HAP-1 (cell line): Measurements from ENCODE around the gene OR8H3.
"Not testable (repeated sequence)": the region's sequence is repeated elsewhere in the genome, so short reads cannot be mapped to it uniquely, and the experiment has no call there.

ENCODE experiments used
- DNase-seq, 2 experiments: peaks; one replicate each; pipeline ENCODE4 v3.0.0-alpha.2; 2016 to 2020; ENCODE audit warnings: low spot score in 2 of 2
- H3K27me3 ChIP-seq: fragments of 250-450 bp; sonication (Bioruptor Pico); 2 replicates; pipeline ENCODE4 v1.5.1; 2020; ENCODE audit warnings: low read depth, mild to moderate bottlenecking, moderate library complexity
- H3K36me3 ChIP-seq: fragments of 250-450 bp; sonication (Bioruptor Pico); replicated peaks from 2 replicates; pipeline ENCODE4 v1.5.1; 2020; ENCODE audit warnings: mild to moderate bottlenecking
- H3K4me1 ChIP-seq: fragments of 250-450 bp; sonication (Bioruptor Pico); 2 replicates; pipeline ENCODE4 v1.5.1; 2020; ENCODE audit warnings: mild to moderate bottlenecking
- H3K4me3 ChIP-seq: fragments of 250-450 bp; sonication (Bioruptor Pico); 2 replicates; pipeline ENCODE4 v1.5.1; 2020; ENCODE audit warnings: mild to moderate bottlenecking, moderate library complexity
- H3K9me3 ChIP-seq: fragments of 250-450 bp; sonication (Bioruptor Pico); 2 replicates; pipeline ENCODE4 v1.5.1; 2020; ENCODE audit warnings: mild to moderate bottlenecking, moderate library complexity
- in situ Hi-C: fragments of 300-500 bp; cut with MboI; formaldehyde crosslinking; loops from 3 replicates; pipeline ENCODE4 v1.14.3; 2020; ENCODE audit warnings: low sequenced_read_pairs, inconsistent platforms, mixed read lengths

OR8H3 gene

GRCh38 chr11:56122073-56122472, at the start of gene OR8H3:
TSS of gene OR8H3 (plus strand) at chr11:56122373. CDS start at chr11:56122373, 0 bp downstream.
- in situ Hi-C loops = no loop called here
- DNase-seq = no peak
- no peaks in the 10 kb centered on the region for H3K27me3 ChIP-seq
- H3K9me3 ChIP-seq = no peaks in the 10 kb centered on the region
- H3K4me3 ChIP-seq = no peak within 1 kb of the TSS
- H3K4me1 ChIP-seq = no peaks in the 10 kb centered on the region
- H3K36me3 ChIP-seq = no peaks in the 10 kb centered on the region

GRCh38 chr11:56089697-56090096, 32.5 kb upstream of the OR8H3 start:
- in situ Hi-C loops = no loop called here
- H3K9me3 ChIP-seq = no peaks in the 10 kb centered on the region
- no peaks in the 10 kb centered on the region for H3K36me3 ChIP-seq
- no peak for DNase-seq
- H3K4me1 ChIP-seq = no peaks in the 10 kb centered on the region
- H3K27me3 ChIP-seq = no peaks in the 10 kb centered on the region
- H3K4me3 ChIP-seq = no peak overlapping the region

GRCh38 chr11:56093008-56093407, 29.2 kb upstream of the OR8H3 start, which contains the start of gene OR8I2:
TSS of gene OR8I2 (plus strand) at chr11:56093308. CDS start at chr11:56093308, 0 bp downstream.
- H3K27me3 ChIP-seq = no peaks in the 10 kb centered on the region
- in situ Hi-C loops = no loop called here
- no peaks in the 10 kb centered on the region for H3K9me3 ChIP-seq
- no peak for DNase-seq
- no peaks in the 10 kb centered on the region for H3K36me3 ChIP-seq
- H3K4me3 ChIP-seq = no peak within 1 kb of the TSS
- H3K4me1 ChIP-seq = no peaks in the 10 kb centered on the region

GRCh38 chr11:56103210-56103737, 18.9 kb upstream of the OR8H3 start, which contains the start of gene OR8H2:
TSS of gene OR8H2 (plus strand) at chr11:56103687. CDS start at chr11:56105043, 1,356 bp downstream.
- H3K36me3 ChIP-seq = no peaks in the 10 kb centered on the region
- H3K4me1 ChIP-seq = no peaks in the 10 kb centered on the region
- no peak for DNase-seq
- H3K27me3 ChIP-seq = no peaks in the 10 kb centered on the region
- H3K9me3 ChIP-seq = no peaks in the 10 kb centered on the region
- no peak within 1 kb of the TSS for H3K4me3 ChIP-seq
- in situ Hi-C loops = no loop called here

- Histone ChIP-seq H3K4me3 (no peak within 1 kb of the TSS), H3K9me3 (no peaks in the 10 kb centered on the region), H3K36me3 (no peaks in the 10 kb centered on the region), H3K4me1 (no peaks in the 10 kb centered on the region), H3K27me3 (no peaks in the 10 kb centered on the region)
- no peak for DNase-seq
- in situ Hi-C loops = no loop called here
These were observed 18.0 kb downstream of the OR8H3 start, which contains the start of gene OR8J3 for GRCh38 chr11:56140151-56140661. TSS of gene OR8J3 (minus strand) at chr11:56140201. CDS start at chr11:56137718, 2,483 bp downstream.

DNA sequence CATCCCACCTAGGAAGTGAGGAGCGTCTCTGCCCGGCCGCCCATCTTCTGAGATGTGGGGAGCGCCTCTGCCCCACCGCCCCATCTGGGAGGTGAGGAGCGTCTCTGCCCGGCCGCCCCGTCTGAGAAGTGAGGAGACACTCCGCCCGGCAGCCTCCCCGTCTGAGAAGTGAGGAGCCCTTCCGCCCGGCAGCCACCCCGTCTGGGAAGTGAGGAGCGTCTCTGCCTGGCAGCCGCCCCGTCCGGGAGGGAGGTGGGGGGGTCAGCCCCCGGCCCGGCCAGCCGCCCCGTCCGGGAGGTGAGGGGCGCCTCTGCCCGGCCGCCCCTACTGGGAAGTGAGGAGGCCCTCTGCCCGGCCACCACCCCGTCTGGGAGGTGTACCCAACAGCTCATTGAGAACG, 21.5 kb downstream of the OR8H3 start:
- H3K4me3 ChIP-seq, H3K36me3 ChIP-seq, H3K9me3 ChIP-seq, DNase-seq, H3K4me1 ChIP-seq, in situ Hi-C loops, H3K27me3 ChIP-seq: not testable (repeated sequence)

GRCh38 chr11:56151376-56151775, 29.2 kb downstream of the OR8H3 start:
- in situ Hi-C loops = no loop called here
- H3K27me3 ChIP-seq = no peaks in the 10 kb centered on the region
- H3K9me3 ChIP-seq = no peaks in the 10 kb centered on the region
- H3K4me3 ChIP-seq = no peak overlapping the region
- no peak for DNase-seq
- H3K4me1 ChIP-seq = no peaks in the 10 kb centered on the region
- no peaks in the 10 kb centered on the region for H3K36me3 ChIP-seq

DNA sequence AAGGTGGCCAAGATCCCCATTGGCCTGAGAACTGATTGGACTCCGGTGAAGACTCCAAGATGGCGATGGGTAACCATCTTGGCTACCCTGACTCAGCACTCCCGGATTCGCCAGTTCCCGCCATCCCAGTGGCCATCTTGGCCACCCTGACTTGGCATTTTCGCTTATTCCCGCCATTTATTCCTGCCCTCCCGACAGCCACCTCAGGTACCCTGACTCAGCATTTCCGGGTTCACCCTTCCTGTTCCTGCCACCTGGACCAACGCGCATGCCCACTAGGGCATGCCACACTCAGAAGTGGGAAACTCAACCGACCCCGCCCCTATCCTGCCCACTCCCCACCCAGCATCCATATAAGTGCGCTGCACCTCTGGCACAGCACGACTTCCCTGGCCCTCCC, 30.2 kb downstream of the OR8H3 start:
- H3K4me3 ChIP-seq = no peak overlapping the region
- no peaks in the 10 kb centered on the region for H3K36me3 ChIP-seq
- in situ Hi-C loops = no loop called here
- H3K27me3 ChIP-seq = no peaks in the 10 kb centered on the region
- no peak for DNase-seq
- H3K9me3 ChIP-seq = no peaks in the 10 kb centered on the region
- no peaks in the 10 kb centered on the region for H3K4me1 ChIP-seq

- in situ Hi-C loops = no loop called here
These were observed 38.0 kb downstream of the OR8H3 start, which contains the start of gene OR8K5 for GRCh38 chr11:56160217-56160616. TSS of gene OR8K5 (minus strand) at chr11:56160317. CDS start at chr11:56160317, 0 bp downstream.

GRCh38 chr11:56163804-56164203, 41.6 kb downstream of the OR8H3 start:
- peaks cover 2% of the 10 kb centered on the region; the same call in 1 of the 2 replicates for H3K9me3 ChIP-seq
- H3K4me3 ChIP-seq = no peak overlapping the region
- DNase-seq = no peak
- no peaks in the 10 kb centered on the region for H3K27me3 ChIP-seq
- H3K4me1 ChIP-seq = no peaks in the 10 kb centered on the region
- in situ Hi-C loops = no loop called here
- no peaks in the 10 kb centered on the region for H3K36me3 ChIP-seq

More at GRCh38 chr11:56160217-56160616, 38.0 kb downstream of the OR8H3 start, which contains the start of gene OR8K5:
- DNase-seq = no peak
- Histone ChIP-seq H3K36me3 (no peaks in the 10 kb centered on the region), H3K4me1 (no peaks in the 10 kb centered on the region), H3K27me3 (no peaks in the 10 kb centered on the region), H3K4me3 (no peak within 1 kb of the TSS), H3K9me3 (peaks cover 2% of the 10 kb centered on the region; the same call in 1 of the 2 replicates)

DNA sequence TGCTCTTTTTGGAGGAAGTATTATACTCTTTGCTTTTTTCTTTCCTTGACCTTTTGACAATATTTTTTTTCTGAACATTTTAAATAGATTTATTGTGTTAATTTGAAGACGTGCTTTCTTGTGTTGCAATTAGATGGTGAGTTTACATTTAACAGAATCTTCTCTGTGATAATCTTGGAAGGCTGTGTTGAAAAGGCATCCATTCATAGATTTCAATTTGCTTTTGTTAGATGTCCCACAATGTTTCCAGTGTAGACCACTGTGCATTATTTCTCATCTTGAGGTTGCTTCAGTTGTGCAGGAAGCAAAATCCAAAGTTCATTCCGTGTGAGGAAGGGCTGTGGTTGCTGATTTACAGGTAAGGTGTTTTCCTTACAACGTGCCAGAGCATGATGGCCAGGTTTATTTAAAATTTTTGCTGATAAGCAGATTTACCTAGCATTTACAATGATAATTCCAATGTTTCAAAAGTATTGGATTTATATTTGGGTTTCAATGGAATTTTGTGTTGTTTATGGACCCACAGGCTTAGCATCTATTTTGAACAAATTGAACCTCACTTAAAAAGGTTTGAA, 50.2 kb downstream of the OR8H3 start:
- in situ Hi-C loops = no loop called here

More for the DNA sequence above, 50.2 kb downstream of the OR8H3 start:
- H3K9me3 ChIP-seq = no peaks in the 10 kb centered on the region
- no peaks in the 10 kb centered on the region for H3K27me3 ChIP-seq
- no peaks in the 10 kb centered on the region for H3K4me1 ChIP-seq
- H3K36me3 ChIP-seq = no peaks in the 10 kb centered on the region
- no peak overlapping the region for H3K4me3 ChIP-seq
- DNase-seq = no peak
